Calu3 (cell line): Measurements from ENCODE around the gene CRISP3. TPM values are rescaled to one million over a fixed set of nuclear protein-coding genes. Genes with fewer than 3 reads are reported as not detected.

Source experiments
- BruUV-seq: library from RNA; stranded (reverse); fragments of 400-500 nt; replicated peaks from 2 replicates; lab custom pipeline; 2021; lab: Mats Ljungman, UMichigan
- CTCF ChIA-PET: fragments of 300-600 bp; sonication (Branson Sonifier 250); formaldehyde crosslinking; loops from one replicate; lab custom pipeline; 2022; ENCODE audit warnings: antibody characterized with exemption; lab: Charles Lee
- DNase-seq: peaks from one replicate; pipeline ENCODE4 v3.0.0; 2022
- H3K27ac Mint-ChIP-seq: one replicate; pipeline ENCODE4 v1.8.0; 2022; ENCODE audit warnings: mixed read lengths; ENCODE audit not compliant: unreplicated experiment
- H3K27me3 Mint-ChIP-seq: one replicate; pipeline ENCODE4 v1.8.0; 2022; ENCODE audit warnings: mixed read lengths; ENCODE audit not compliant: unreplicated experiment
- H3K36me3 Mint-ChIP-seq: one replicate; pipeline ENCODE4 v1.8.0; 2022; ENCODE audit warnings: mild to moderate bottlenecking, moderate library complexity, mixed read lengths; ENCODE audit not compliant: insufficient read depth, unreplicated experiment
- H3K4me1 Mint-ChIP-seq: one replicate; pipeline ENCODE4 v1.8.0; 2022; ENCODE audit warnings: mild to moderate bottlenecking, low read depth, mixed read lengths; ENCODE audit not compliant: unreplicated experiment
- H3K4me3 Mint-ChIP-seq: one replicate; pipeline ENCODE4 v1.8.0; 2022; ENCODE audit warnings: mild to moderate bottlenecking, low read depth, moderate library complexity, mixed read lengths; ENCODE audit not compliant: unreplicated experiment
- H3K9me3 Mint-ChIP-seq: one replicate; pipeline ENCODE4 v1.8.0; 2022; ENCODE audit warnings: low read depth, mixed read lengths; ENCODE audit not compliant: unreplicated experiment
- intact Hi-C: fragments of 100-400 bp; cut with micrococcal nuclease; formaldehyde crosslinking; loops from one replicate; pipeline ENCODE4 v1.10.0; 2022; ENCODE audit not compliant: unreplicated experiment
- total RNA-seq: library from RNA; stranded (reverse); gene quantifications from 2 replicates; pipeline ENCODE4 v1.2.3, GENCODE V29; 2022
- TF ChIP-seq, protein P1 (sequence below): fragments of 200-600 bp; IDR thresholded peaks from one replicate; pipeline ENCODE4 v1.8.0; 2022; ENCODE audit warnings: antibody characterized with exemption; ENCODE audit not compliant: unreplicated experiment

Gene CRISP3
- total RNA-seq, 1 experiment from 2014 or later = 1.5 TPM

DNA sequence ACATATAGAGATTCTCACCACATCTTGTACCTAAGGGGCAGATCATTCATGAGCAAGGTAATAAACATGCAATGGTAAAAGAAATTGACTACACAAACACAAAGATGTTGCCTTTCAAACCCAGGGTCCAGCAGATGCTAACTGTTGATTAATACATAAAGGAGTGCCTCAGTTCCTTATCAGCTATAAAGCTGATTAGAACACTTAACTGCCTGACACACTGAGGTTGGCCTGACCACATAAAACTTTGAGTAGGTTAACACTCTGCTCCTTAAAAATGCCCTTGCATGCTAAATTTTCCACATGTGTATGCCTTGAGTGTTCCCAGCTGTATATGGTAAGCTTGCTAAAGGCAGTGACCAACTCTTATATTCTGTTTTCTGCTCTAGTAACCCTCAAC lies 45.7 kb downstream of the CRISP3 start:
- Mint-ChIP-seq H3K4me3 (no peak overlapping the region), H3K27ac (no peak overlapping the region), H3K27me3 (no peaks in the 10 kb centered on the region), H3K4me1 (no peaks in the 10 kb centered on the region), H3K36me3 (no peaks in the 10 kb centered on the region), H3K9me3 (no peaks in the 10 kb centered on the region)
- BruUV-seq = no TSS peak
- intact Hi-C loops = no loop called here
- CTCF ChIA-PET = no interaction called here
- no peak for DNase-seq
- TF ChIP-seq, protein P1, sequence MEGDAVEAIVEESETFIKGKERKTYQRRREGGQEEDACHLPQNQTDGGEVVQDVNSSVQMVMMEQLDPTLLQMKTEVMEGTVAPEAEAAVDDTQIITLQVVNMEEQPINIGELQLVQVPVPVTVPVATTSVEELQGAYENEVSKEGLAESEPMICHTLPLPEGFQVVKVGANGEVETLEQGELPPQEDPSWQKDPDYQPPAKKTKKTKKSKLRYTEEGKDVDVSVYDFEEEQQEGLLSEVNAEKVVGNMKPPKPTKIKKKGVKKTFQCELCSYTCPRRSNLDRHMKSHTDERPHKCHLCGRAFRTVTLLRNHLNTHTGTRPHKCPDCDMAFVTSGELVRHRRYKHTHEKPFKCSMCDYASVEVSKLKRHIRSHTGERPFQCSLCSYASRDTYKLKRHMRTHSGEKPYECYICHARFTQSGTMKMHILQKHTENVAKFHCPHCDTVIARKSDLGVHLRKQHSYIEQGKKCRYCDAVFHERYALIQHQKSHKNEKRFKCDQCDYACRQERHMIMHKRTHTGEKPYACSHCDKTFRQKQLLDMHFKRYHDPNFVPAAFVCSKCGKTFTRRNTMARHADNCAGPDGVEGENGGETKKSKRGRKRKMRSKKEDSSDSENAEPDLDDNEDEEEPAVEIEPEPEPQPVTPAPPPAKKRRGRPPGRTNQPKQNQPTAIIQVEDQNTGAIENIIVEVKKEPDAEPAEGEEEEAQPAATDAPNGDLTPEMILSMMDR = no peak

DNA sequence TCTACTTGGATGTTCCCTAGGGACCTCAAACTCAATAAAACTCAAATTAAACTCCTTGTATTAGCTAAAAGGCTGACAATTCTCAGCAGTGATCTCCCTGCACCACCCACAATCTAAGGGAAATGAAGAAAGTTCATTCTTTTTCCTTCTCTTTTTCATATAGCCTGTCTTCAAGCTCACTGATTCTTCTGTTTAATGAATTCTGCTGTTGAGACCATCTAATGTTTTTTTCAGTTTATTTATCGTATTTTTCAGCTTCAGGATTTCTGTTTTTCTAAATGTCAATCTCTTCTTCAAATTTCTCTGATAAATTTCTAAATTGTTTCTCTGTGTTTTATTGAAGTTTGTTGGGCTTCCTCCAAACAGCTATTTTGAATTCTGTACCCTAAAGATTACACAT lies 50.7 kb downstream of the CRISP3 start:
- Mint-ChIP-seq H3K27me3 (no peaks in the 10 kb centered on the region), H3K27ac (no peak overlapping the region), H3K4me3 (no peak overlapping the region), H3K4me1 (peaks cover 9% of the 10 kb centered on the region), H3K9me3 (no peaks in the 10 kb centered on the region), H3K36me3 (no peaks in the 10 kb centered on the region)
- TF ChIP-seq, protein P1 = no peak
- intact Hi-C loops = loop anchor here (5.0 kb wide), 1 partner anchor 49 kb away; the partner anchor contains the start of gene CRISP3
- BruUV-seq = no TSS peak
- DNase-seq = no peak
- CTCF ChIA-PET = interaction anchor here (1.3 kb wide), 1 partner anchor 17 kb away, joined by 3 read pairs; no protein-coding TSS in a partner anchor

DNA sequence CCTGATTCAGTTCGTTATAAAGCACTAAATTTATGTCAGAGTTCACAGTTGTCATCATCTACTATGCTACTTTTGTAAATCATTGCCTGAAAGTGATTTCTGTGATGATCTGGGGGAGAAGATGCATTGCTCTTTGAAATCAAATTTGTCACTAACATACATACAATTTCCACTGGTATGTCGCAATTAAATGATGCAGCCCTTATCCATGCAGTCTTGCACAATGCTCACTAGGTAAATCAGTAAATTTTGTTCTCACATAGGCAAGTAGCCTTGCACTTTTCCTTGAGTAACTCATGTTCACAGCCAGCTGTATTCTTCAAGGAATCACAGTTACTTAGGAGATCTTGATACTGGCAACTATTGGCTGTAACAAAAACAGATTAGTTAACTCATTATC lies 51.7 kb downstream of the CRISP3 start:
- Mint-ChIP-seq H3K27ac (peak overlapping the region; percentile 28), H3K4me1 (peaks cover 11% of the 10 kb centered on the region), H3K4me3 (no peak overlapping the region), H3K36me3 (no peaks in the 10 kb centered on the region), H3K9me3 (no peaks in the 10 kb centered on the region), H3K27me3 (no peaks in the 10 kb centered on the region)
- intact Hi-C loops = loop anchor here (5.0 kb wide), 1 partner anchor 50 kb away; the partner anchor contains the start of gene CRISP3
- CTCF ChIA-PET = interaction anchor here (1.2 to 1.3 kb wide), 2 partner anchors 16 to 157 kb away, joined by 3 read pairs; no protein-coding TSS in a partner anchor
- no peak for DNase-seq
- TF ChIP-seq, protein P1 = no peak
- BruUV-seq = no TSS peak

Other genes starting within 250 kb of the CRISP3 start
- gene GLYATL3, start 244.5 kb downstream of the CRISP3 start, total RNA-seq = not detected in 2 replicates
- 60.9 and 74.2 TPM in 2 replicates for gene C6orf141, start 193.7 kb downstream of the CRISP3 start, total RNA-seq
- not detected in 2 replicates for gene RHAG, start 107.5 kb downstream of the CRISP3 start, total RNA-seq
- gene CRISP2, start 30.8 kb downstream of the CRISP3 start, total RNA-seq = not detected in 2 replicates
- gene PGK2, start 42.9 kb upstream of the CRISP3 start, total RNA-seq = not detected in 2 replicates
- not detected in 2 replicates for gene CRISP1, start 122.1 kb upstream of the CRISP3 start, total RNA-seq
- not detected in 2 replicates for gene DEFB114, start 219.8 kb upstream of the CRISP3 start, total RNA-seq
- gene DEFB113, start 225.2 kb upstream of the CRISP3 start, total RNA-seq = not detected in 2 replicates